ENCODE measurements around the gene TMEM132D.

DNA sequence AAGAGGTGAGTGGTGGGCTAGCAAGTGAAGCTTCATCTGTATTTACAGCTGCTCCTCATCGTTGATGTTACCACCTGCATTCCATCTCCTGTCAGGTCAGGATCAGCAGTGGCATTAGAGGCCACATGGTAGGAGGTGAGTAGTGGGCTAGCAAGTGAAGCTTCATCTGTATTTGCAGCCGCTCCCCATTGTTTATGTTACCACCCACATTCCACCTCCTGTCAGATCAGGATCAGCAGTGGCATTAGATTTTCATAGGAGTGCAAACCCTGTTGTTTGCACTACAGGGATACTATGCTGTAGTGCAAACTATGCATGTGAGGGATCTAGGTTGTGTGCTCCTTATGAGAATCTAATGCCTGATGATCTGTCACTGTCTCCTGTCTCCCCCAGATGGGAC is 531.5 kb downstream of the TMEM132D start:
- no peak for TF ChIP-seq ATF1 (CRISPR knock-in tag; IDR thresholded peaks at IDR 0.05)
- TF ChIP-seq FOXK1 (CRISPR knock-in tag; IDR thresholded peaks at IDR 0.05), result no peak
- no peak for TF ChIP-seq RELA (CRISPR knock-in tag; IDR thresholded peaks at IDR 0.05; ENCODE audit: borderline replicate concordance)
- TF ChIP-seq, protein P1, sequence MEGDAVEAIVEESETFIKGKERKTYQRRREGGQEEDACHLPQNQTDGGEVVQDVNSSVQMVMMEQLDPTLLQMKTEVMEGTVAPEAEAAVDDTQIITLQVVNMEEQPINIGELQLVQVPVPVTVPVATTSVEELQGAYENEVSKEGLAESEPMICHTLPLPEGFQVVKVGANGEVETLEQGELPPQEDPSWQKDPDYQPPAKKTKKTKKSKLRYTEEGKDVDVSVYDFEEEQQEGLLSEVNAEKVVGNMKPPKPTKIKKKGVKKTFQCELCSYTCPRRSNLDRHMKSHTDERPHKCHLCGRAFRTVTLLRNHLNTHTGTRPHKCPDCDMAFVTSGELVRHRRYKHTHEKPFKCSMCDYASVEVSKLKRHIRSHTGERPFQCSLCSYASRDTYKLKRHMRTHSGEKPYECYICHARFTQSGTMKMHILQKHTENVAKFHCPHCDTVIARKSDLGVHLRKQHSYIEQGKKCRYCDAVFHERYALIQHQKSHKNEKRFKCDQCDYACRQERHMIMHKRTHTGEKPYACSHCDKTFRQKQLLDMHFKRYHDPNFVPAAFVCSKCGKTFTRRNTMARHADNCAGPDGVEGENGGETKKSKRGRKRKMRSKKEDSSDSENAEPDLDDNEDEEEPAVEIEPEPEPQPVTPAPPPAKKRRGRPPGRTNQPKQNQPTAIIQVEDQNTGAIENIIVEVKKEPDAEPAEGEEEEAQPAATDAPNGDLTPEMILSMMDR (IDR thresholded peaks at IDR 0.05), result no peak
- TF ChIP-seq, protein P2, sequence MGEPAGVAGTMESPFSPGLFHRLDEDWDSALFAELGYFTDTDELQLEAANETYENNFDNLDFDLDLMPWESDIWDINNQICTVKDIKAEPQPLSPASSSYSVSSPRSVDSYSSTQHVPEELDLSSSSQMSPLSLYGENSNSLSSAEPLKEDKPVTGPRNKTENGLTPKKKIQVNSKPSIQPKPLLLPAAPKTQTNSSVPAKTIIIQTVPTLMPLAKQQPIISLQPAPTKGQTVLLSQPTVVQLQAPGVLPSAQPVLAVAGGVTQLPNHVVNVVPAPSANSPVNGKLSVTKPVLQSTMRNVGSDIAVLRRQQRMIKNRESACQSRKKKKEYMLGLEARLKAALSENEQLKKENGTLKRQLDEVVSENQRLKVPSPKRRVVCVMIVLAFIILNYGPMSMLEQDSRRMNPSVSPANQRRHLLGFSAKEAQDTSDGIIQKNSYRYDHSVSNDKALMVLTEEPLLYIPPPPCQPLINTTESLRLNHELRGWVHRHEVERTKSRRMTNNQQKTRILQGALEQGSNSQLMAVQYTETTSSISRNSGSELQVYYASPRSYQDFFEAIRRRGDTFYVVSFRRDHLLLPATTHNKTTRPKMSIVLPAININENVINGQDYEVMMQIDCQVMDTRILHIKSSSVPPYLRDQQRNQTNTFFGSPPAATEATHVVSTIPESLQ (CRISPR knock-in tag; IDR thresholded peaks at IDR 0.05), result no peak
- TF ChIP-seq JAZF1 (CRISPR knock-in tag; IDR thresholded peaks at IDR 0.05), result no peak
- TF ChIP-seq ZNF121 (CRISPR knock-in tag; IDR thresholded peaks at IDR 0.05), result no peak
- no peak for TF ChIP-seq SP1 (CRISPR knock-in tag; conservative IDR thresholded peaks at IDR 0.05)
- TF ChIP-seq NR3C1 (CRISPR knock-in tag; conservative IDR thresholded peaks at IDR 0.05; ENCODE audit: low read depth), result no peak

Measured in WTC11 (cell line).